GM12878 (cell line): ENCODE data around the gene FGD6. TPM values are rescaled to one million over a fixed set of nuclear protein-coding genes. Genes with fewer than 3 reads are reported as not detected.

Experiments used
- ATAC-seq: fragments of 200-7000 bp; cut with Tn5 transposase; 3 replicates; pipeline ENCODE4 v1.9.1; 2020; ENCODE audit warnings: mild to moderate bottlenecking, moderate library complexity
- BruUV-seq: library from RNA; stranded (reverse); fragments of 400-500 nt; replicated peaks from 2 replicates; lab custom pipeline; 2021; lab: Mats Ljungman, UMichigan
- CTCF ChIA-PET: fragments of 300-600 bp; sonication (Branson Sonifier 250); formaldehyde crosslinking; extraction: SDS; loops from one replicate; lab custom pipeline; 2021; ENCODE audit warnings: inconsistent platforms; lab: Yijun Ruan, JAX
- POLR2A ChIA-PET: fragments of 350-600 bp; formaldehyde crosslinking; extraction: SDS; loops from one replicate; lab custom pipeline; 2021; ENCODE audit warnings: inconsistent platforms; lab: Charles Lee
- RAD21 ChIA-PET: fragments of 300-600 bp; sonication (Branson Sonifier 250); formaldehyde crosslinking; loops from one replicate; lab custom pipeline; 2023; ENCODE audit warnings: antibody characterized with exemption; ENCODE audit not compliant: unreplicated experiment; lab: Charles Lee
- SMC1A ChIA-PET: fragments of 300-600 bp; sonication (Branson Sonifier 250); formaldehyde crosslinking; loops from one replicate; lab custom pipeline; 2023; ENCODE audit not compliant: unreplicated experiment, uncharacterized antibody; lab: Charles Lee
- DNase-seq: peaks from one replicate; pipeline ENCODE4 v3.0.0-alpha.2; 2011; ENCODE audit warnings: low read depth, low spot score
- FAIRE-seq: peaks from 3 replicates; lab custom pipeline; 2011; peaks lifted over from hg19 to GRCh38; lab: Jason Lieb, UNC
- H2AFZ ChIP-seq: 2 replicates; pipeline ENCODE4 v1.6.0; 2011; ENCODE audit warnings: low read depth, low read length, control low read depth; ENCODE audit not compliant: control insufficient read depth
- H3K27ac ChIP-seq: 2 replicates; pipeline ENCODE4 v1.5.1; 2011; ENCODE audit warnings: control low read depth; ENCODE audit not compliant: control insufficient read depth, insufficient read depth
- H3K27me3 ChIP-seq, 2 experiments: replicated peaks in 1 of 2; 2 replicates each; pipeline versions ENCODE4 v1.6.0 to v1.6.1; 2011; ENCODE audit warnings: low read length in 1 of 2; ENCODE audit not compliant: control insufficient read depth in 2 of 2, insufficient read depth in 2 of 2
- H3K36me3 ChIP-seq, 2 experiments: 2 replicates each; pipeline ENCODE4 v1.5.1; 2011; ENCODE audit warnings: low read length in 1 of 2; ENCODE audit not compliant: control insufficient read depth in 2 of 2, insufficient read depth in 2 of 2
- H3K4me1 ChIP-seq: 2 replicates; pipeline ENCODE4 v1.6.1; 2011; ENCODE audit warnings: mild to moderate bottlenecking, low read length, moderate library complexity, mixed read lengths; ENCODE audit not compliant: control insufficient read depth, insufficient read depth
- H3K4me2 ChIP-seq: 2 replicates; pipeline ENCODE4 v1.6.0; 2011; ENCODE audit warnings: control low read depth; ENCODE audit not compliant: control insufficient read depth, insufficient read depth
- H3K4me3 ChIP-seq: fragments of 200-600 bp; sonication (generic); 2 replicates; pipeline ENCODE4 v1.5.1; 2016
- H3K79me2 ChIP-seq: 2 replicates; pipeline ENCODE4 v1.6.0; 2011; ENCODE audit warnings: low read length; ENCODE audit not compliant: control insufficient read depth, insufficient read depth
- H3K9ac ChIP-seq: 2 replicates; pipeline ENCODE4 v1.8.0; 2011; ENCODE audit warnings: low read length, control low read depth, mixed read lengths; ENCODE audit not compliant: control insufficient read depth, insufficient read depth
- H3K9me3 ChIP-seq: replicated peaks from 3 replicates; pipeline ENCODE4 v1.5.1; 2011; ENCODE audit warnings: mild to moderate bottlenecking, low read length; ENCODE audit not compliant: control insufficient read depth, insufficient read depth
- H4K20me1 ChIP-seq: 2 replicates; pipeline ENCODE4 v1.6.0; 2011; ENCODE audit not compliant: control insufficient read depth, insufficient read depth
- BCL11A ChIP-seq: IDR thresholded peaks from 2 replicates; pipeline ENCODE4 v1.6.1; 2011; ENCODE audit warnings: low read depth, low read length
- EED ChIP-seq: sonication (generic); IDR thresholded peaks from 2 replicates; pipeline ENCODE4 v1.6.1; 2016; ENCODE audit warnings: antibody characterized with exemption, low read depth
- EZH2 ChIP-seq: IDR thresholded peaks from 2 replicates; pipeline ENCODE4 v1.6.1; 2012; ENCODE audit warnings: low read depth, mild to moderate bottlenecking, control low read depth, inconsistent platforms, low read length, borderline replicate concordance; ENCODE audit not compliant: control insufficient read depth
- JUNB ChIP-seq: IDR thresholded peaks from 2 replicates; pipeline ENCODE4 v1.6.1; 2016; ENCODE audit warnings: antibody characterized with exemption, mild to moderate bottlenecking
- LARP7 ChIP-seq: fragments of 450-650 bp; IDR thresholded peaks from 2 replicates; pipeline ENCODE4 v1.6.1; 2017; ENCODE audit warnings: mild to moderate bottlenecking
- NFXL1 ChIP-seq: fragments of 450-650 bp; IDR thresholded peaks from 2 replicates; pipeline ENCODE4 v1.6.1; 2017; ENCODE audit warnings: antibody characterized with exemption, mild to moderate bottlenecking, borderline replicate concordance
- SMARCA5 ChIP-seq: fragments of 450-650 bp; IDR thresholded peaks from 2 replicates; pipeline ENCODE4 v1.6.1; 2017; ENCODE audit warnings: mild to moderate bottlenecking
- WRNIP1 ChIP-seq: IDR thresholded peaks from 2 replicates; pipeline ENCODE4 v1.6.1; 2011; ENCODE audit warnings: low read depth, low read length, improper control_type of control experiment, borderline replicate concordance
- WGBS: methylation state at CpG from one replicate; pipeline ENCODE4 v1.1.6; 2016; ENCODE audit warnings: low lambda C conversion rate; ENCODE audit not compliant: insufficient replicate concordance, insufficient coverage; ENCODE audit errors: missing lambda C conversion rate; 5-methylcytosine and 5-hydroxymethylcytosine counted together
- in situ Hi-C: fragments of 300-500 bp; cut with MboI; formaldehyde crosslinking; loops from 9 replicates; pipeline ENCODE4 v1.14.3; 2018; ENCODE audit warnings: mixed read lengths
- intact Hi-C: fragments of 100-400 bp; cut with micrococcal nuclease; formaldehyde crosslinking; loops from one replicate; pipeline ENCODE4 v1.14.2; 2022; ENCODE audit not compliant: unreplicated experiment
- polyA plus RNA-seq, 11 experiments: library from polyadenylated mRNA; depleted of rRNA in 4 of 11; unstranded in 6 of 11; stranded (reverse) in 5 of 11; fragments of >200 nt; fragmentation: Nextera tagmentation in 4 of 11; fragmentation: Illumina TruSeq in 1 of 11; extraction: Ambion mirVana in 4 of 11; extraction: Trizol in 1 of 11; gene quantifications; 1 replicate in 1 of 11; 2 replicates in 10 of 11; pipeline versions ENCODE4 v1.2.1 to v1.2.3, GENCODE V29; 2011 to 2016; ENCODE audit warnings: inconsistent platforms in 2 of 11, missing spikeins in 2 of 11, low read depth in 1 of 11
- total RNA-seq, 4 experiments: library from RNA; depleted of rRNA in 3 of 4; stranded (reverse); fragments of >200 nt in 3 of 4; fragmentation: Illumina TruSeq in 1 of 4; extraction: Trizol in 1 of 4; gene quantifications; 2 replicates each; pipeline versions ENCODE4 v1.2.1 to v1.2.3, GENCODE V29; 2013 to 2021
- TF ChIP-seq, protein P1 (sequence below): fragments of 450-650 bp; IDR thresholded peaks from 2 replicates; pipeline ENCODE4 v1.6.1; 2018; ENCODE audit warnings: borderline replicate concordance, mild to moderate bottlenecking; ENCODE audit not compliant: partially characterized antibody
- TF ChIP-seq, protein P2 (sequence below): IDR thresholded peaks from 2 replicates; pipeline ENCODE4 v1.6.1; 2012; ENCODE audit warnings: mild to moderate bottlenecking, low read depth, low read length
- TF ChIP-seq, protein P3 (sequence below): fragments of 450-650 bp; IDR thresholded peaks from 2 replicates; pipeline ENCODE4 v1.6.1; 2017; ENCODE audit warnings: antibody characterized with exemption, mild to moderate bottlenecking, moderate library complexity
- TF ChIP-seq, protein P4 (sequence below): fragments of 450-650 bp; IDR thresholded peaks from 2 replicates; pipeline ENCODE4 v1.6.1; 2017; ENCODE audit warnings: mild to moderate bottlenecking

Gene FGD6
- total and polyA plus RNA-seq, 10 of the 15 experiments (the other 5 are each of a cell fraction or from before 2014, with no cell fraction given): 2.4 to 15.5 (median 8.9) TPM

DNA sequence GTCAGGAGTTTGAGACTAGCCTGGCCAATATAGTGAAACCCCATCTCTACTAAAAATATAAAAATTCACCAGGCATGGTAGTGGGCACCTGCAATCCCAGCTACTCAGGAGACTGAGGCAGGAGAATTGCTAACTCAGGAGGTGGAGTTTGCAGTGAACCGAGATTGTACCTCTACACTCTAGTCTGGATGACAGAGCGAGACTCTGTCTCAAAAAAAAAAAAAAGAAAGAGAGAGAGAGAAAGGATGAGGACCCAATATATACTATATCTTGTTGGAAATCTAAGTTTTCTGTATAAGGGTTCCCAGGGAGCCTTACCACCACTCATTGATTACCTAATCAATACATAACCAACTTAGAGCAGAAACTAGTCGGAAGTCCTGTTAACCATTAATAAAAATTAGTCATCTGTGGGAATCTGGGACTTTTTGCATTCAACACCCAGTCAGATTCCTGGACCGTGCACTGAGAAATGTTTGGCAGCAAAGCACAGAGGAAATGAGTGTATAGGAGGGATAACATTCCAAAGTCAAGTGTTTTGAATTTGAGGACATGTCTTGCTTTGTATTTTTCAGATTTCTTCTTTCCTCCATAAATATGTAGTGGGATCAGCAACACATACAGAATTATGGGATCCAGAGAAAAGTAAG, 99.0 kb downstream of the FGD6 start:
- in situ Hi-C loops: loop anchor here (5.0 kb wide), 1 partner anchor 419 kb away; no protein-coding TSS in a partner anchor
- POLR2A ChIA-PET: no interaction called here
- H3K4me2 ChIP-seq: no peak overlapping the region
- TF ChIP-seq, protein P1, sequence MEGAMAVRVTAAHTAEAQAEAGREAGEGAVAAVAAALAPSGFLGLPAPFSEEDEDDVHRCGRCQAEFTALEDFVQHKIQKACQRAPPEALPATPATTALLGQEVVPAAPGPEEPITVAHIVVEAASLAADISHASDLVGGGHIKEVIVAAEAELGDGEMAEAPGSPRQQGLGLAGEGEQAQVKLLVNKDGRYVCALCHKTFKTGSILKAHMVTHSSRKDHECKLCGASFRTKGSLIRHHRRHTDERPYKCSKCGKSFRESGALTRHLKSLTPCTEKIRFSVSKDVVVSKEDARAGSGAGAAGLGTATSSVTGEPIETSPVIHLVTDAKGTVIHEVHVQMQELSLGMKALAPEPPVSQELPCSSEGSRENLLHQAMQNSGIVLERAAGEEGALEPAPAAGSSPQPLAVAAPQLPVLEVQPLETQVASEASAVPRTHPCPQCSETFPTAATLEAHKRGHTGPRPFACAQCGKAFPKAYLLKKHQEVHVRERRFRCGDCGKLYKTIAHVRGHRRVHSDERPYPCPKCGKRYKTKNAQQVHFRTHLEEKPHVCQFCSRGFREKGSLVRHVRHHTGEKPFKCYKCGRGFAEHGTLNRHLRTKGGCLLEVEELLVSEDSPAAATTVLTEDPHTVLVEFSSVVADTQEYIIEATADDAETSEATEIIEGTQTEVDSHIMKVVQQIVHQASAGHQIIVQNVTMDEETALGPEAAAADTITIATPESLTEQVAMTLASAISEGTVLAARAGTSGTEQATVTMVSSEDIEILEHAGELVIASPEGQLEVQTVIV: no peak
- TF ChIP-seq, protein P2, sequence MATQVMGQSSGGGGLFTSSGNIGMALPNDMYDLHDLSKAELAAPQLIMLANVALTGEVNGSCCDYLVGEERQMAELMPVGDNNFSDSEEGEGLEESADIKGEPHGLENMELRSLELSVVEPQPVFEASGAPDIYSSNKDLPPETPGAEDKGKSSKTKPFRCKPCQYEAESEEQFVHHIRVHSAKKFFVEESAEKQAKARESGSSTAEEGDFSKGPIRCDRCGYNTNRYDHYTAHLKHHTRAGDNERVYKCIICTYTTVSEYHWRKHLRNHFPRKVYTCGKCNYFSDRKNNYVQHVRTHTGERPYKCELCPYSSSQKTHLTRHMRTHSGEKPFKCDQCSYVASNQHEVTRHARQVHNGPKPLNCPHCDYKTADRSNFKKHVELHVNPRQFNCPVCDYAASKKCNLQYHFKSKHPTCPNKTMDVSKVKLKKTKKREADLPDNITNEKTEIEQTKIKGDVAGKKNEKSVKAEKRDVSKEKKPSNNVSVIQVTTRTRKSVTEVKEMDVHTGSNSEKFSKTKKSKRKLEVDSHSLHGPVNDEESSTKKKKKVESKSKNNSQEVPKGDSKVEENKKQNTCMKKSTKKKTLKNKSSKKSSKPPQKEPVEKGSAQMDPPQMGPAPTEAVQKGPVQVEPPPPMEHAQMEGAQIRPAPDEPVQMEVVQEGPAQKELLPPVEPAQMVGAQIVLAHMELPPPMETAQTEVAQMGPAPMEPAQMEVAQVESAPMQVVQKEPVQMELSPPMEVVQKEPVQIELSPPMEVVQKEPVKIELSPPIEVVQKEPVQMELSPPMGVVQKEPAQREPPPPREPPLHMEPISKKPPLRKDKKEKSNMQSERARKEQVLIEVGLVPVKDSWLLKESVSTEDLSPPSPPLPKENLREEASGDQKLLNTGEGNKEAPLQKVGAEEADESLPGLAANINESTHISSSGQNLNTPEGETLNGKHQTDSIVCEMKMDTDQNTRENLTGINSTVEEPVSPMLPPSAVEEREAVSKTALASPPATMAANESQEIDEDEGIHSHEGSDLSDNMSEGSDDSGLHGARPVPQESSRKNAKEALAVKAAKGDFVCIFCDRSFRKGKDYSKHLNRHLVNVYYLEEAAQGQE: no peak
- no peak for TF ChIP-seq EED
- TF ChIP-seq, protein P3, sequence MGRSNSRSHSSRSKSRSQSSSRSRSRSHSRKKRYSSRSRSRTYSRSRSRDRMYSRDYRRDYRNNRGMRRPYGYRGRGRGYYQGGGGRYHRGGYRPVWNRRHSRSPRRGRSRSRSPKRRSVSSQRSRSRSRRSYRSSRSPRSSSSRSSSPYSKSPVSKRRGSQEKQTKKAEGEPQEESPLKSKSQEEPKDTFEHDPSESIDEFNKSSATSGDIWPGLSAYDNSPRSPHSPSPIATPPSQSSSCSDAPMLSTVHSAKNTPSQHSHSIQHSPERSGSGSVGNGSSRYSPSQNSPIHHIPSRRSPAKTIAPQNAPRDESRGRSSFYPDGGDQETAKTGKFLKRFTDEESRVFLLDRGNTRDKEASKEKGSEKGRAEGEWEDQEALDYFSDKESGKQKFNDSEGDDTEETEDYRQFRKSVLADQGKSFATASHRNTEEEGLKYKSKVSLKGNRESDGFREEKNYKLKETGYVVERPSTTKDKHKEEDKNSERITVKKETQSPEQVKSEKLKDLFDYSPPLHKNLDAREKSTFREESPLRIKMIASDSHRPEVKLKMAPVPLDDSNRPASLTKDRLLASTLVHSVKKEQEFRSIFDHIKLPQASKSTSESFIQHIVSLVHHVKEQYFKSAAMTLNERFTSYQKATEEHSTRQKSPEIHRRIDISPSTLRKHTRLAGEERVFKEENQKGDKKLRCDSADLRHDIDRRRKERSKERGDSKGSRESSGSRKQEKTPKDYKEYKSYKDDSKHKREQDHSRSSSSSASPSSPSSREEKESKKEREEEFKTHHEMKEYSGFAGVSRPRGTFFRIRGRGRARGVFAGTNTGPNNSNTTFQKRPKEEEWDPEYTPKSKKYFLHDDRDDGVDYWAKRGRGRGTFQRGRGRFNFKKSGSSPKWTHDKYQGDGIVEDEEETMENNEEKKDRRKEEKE: no peak
- TF ChIP-seq BCL11A: no peak
- TF ChIP-seq, protein P4, sequence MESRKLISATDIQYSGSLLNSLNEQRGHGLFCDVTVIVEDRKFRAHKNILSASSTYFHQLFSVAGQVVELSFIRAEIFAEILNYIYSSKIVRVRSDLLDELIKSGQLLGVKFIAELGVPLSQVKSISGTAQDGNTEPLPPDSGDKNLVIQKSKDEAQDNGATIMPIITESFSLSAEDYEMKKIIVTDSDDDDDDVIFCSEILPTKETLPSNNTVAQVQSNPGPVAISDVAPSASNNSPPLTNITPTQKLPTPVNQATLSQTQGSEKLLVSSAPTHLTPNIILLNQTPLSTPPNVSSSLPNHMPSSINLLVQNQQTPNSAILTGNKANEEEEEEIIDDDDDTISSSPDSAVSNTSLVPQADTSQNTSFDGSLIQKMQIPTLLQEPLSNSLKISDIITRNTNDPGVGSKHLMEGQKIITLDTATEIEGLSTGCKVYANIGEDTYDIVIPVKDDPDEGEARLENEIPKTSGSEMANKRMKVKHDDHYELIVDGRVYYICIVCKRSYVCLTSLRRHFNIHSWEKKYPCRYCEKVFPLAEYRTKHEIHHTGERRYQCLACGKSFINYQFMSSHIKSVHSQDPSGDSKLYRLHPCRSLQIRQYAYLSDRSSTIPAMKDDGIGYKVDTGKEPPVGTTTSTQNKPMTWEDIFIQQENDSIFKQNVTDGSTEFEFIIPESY: no peak
- TF ChIP-seq EZH2: no peak
- no peak for TF ChIP-seq SMARCA5
- TF ChIP-seq NFXL1: no peak
- no peak for TF ChIP-seq WRNIP1
- no peak for TF ChIP-seq LARP7
- TF ChIP-seq JUNB: no peak

More for the DNA sequence above, 99.0 kb downstream of the FGD6 start:
- RAD21 ChIA-PET: interaction anchor here (0.9 to 4.8 kb wide), 5 partner anchors 28 to 1398 kb away, joined by 3 to 64 read pairs (median 4); no protein-coding TSS in a partner anchor
- SMC1A ChIA-PET: interaction anchor here (0.9 to 4.1 kb wide), 12 partner anchors 29 to 422 kb away, joined by 3 to 64 read pairs (median 5); partner anchors contain the start of genes FGD6 and VEZT
- H3K27me3 ChIP-seq: no peaks in the 10 kb centered on the region
- H3K36me3 ChIP-seq: no peaks in the 10 kb centered on the region
- WGBS: 44% methylated on average over 2 of the region's 4 CpGs
- H3K4me3 ChIP-seq: no peak overlapping the region
- H2AFZ ChIP-seq: no peak overlapping the region
- H3K9ac ChIP-seq: no peak overlapping the region
- intact Hi-C loops: no loop called here
- FAIRE-seq (no peak), ATAC-seq (no peak), DNase-seq (no peak)
- H3K79me2 ChIP-seq: no peaks in the 10 kb centered on the region
- H3K4me1 ChIP-seq: peaks cover 4% of the 10 kb centered on the region
- BruUV-seq: no TSS peak
- no peaks in the 10 kb centered on the region for H4K20me1 ChIP-seq
- CTCF ChIA-PET: interaction anchor here (0.6 to 8.1 kb wide), 15 partner anchors 7 to 1232 kb away, joined by 3 to 120 read pairs (median 5); partner anchors contain the start of genes FGD6, METAP2 and VEZT
- no peak overlapping the region for H3K27ac ChIP-seq
- no peaks in the 10 kb centered on the region for H3K9me3 ChIP-seq
